Choroid plexus epithelial cell (primary cell): ENCODE data around the gene OSBPL5.

ENCODE experiments used
- DNase-seq: peaks from one replicate; pipeline ENCODE4 v3.0.0-alpha.2; 2010; ENCODE audit warnings: low read depth
- H3K4me3 ChIP-seq: 2 replicates; pipeline ENCODE4 v1.5.1; 2011; ENCODE audit warnings: low read depth, mild to moderate bottlenecking, control low read depth, low read length, moderate library complexity
- TF ChIP-seq, protein P1 (sequence below): conservative IDR thresholded peaks from 2 replicates; pipeline ENCODE4 v1.5.1; 2011; ENCODE audit warnings: low read depth, mild to moderate bottlenecking, control low read depth, inconsistent platforms, low read length, moderate library complexity

Gene OSBPL5

DNA sequence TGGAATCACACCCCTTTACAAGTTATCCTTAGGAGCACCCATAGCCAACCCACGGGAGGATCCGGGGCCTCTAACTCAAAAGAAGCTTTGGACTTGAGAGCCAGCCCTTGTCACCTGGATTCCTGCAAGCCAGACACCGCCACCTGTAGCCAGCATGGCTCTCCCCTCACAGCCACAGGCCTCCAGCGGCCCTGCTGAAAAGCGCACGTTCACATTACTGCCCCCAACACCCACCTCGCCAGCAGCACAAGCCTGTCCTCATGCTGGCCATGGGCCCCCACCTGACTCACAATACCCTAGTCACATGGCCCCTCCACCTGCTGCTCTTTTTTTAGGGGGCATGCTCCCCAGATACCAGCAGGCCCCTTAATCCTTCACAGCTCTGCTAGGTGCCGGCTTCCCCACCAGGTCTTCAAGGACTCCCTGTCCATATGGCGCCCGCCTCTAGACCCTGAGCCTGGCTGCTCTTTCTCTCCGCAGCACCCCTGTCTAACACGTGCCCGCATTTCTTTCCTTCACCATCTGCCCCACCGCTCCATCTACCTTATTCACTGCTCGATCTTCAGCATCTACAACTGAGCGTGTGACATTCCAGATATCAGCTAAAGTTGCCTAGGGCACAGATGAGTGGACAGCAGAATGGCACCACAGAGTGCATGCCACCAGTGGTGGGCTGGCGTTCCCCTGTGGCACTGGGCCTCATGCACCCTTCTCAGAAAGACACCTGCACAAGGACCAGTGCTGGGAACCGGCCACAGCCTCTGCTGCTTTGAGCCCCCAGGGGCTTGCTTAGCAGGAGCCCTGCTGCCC, 114.5 kb downstream of the OSBPL5 start:
- DNase-seq: no peak
- TF ChIP-seq, protein P1, sequence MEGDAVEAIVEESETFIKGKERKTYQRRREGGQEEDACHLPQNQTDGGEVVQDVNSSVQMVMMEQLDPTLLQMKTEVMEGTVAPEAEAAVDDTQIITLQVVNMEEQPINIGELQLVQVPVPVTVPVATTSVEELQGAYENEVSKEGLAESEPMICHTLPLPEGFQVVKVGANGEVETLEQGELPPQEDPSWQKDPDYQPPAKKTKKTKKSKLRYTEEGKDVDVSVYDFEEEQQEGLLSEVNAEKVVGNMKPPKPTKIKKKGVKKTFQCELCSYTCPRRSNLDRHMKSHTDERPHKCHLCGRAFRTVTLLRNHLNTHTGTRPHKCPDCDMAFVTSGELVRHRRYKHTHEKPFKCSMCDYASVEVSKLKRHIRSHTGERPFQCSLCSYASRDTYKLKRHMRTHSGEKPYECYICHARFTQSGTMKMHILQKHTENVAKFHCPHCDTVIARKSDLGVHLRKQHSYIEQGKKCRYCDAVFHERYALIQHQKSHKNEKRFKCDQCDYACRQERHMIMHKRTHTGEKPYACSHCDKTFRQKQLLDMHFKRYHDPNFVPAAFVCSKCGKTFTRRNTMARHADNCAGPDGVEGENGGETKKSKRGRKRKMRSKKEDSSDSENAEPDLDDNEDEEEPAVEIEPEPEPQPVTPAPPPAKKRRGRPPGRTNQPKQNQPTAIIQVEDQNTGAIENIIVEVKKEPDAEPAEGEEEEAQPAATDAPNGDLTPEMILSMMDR: no peak
- H3K4me3 ChIP-seq: no peak overlapping the region

GRCh38 chr11:3049430-3050243, 115.5 kb downstream of the OSBPL5 start:
- peak; percentile 98 for DNase-seq
- H3K4me3 ChIP-seq: no peak overlapping the region
- TF ChIP-seq, protein P1: peak; percentile 48

- TF ChIP-seq, protein P1: no peak
- no peak overlapping the region for H3K4me3 ChIP-seq
- no peak for DNase-seq
Observed at GRCh38 chr11:3047637-3048036, 117.5 kb downstream of the OSBPL5 start.

- TF ChIP-seq, protein P1: no peak
- H3K4me3 ChIP-seq: no peak overlapping the region
- no peak for DNase-seq
Observed at GRCh38 chr11:3046641-3047040, 118.5 kb downstream of the OSBPL5 start.

DNA sequence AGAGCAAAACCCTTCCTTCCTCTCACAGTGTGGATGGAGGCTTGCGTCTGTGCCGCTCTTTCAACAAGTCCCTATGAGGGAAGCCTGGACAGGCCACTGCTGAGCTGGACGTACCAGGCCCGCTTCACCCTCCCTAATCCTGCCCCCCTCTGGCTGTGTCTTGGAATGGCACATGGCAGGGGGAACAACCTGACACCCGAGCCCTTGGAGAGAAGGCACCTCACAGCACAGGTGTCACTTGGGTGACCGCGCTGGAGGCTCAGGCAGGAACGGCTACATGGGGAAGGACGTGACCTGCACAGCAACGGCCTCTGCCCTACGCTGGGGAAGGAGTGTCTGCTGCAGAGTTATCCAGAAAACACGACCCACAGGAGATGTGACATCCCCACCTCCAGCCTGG, 118.9 kb downstream of the OSBPL5 start:
- TF ChIP-seq, protein P1: peak; percentile 47
- no peak overlapping the region for H3K4me3 ChIP-seq
- no peak for DNase-seq

DNA sequence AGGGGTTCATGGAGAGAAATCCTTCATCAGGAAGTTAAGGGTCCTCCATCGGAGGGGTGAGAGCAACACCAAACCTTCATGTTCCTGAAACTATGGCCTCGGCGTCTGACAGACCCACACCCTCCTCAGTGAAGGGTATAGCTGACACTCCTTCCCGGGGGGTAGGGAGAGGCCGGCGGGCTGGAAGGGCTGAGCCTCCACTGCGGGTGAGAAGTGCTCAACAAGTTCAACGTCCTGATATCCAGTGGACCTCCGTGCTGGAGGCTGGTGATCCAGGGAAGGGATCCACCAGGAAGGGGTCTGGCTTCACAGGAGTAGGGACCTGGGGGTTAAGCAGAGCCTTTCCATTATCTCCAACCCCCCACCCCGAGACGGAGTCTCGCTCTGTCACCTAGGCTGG, 120.2 kb downstream of the OSBPL5 start:
- H3K4me3 ChIP-seq: no peak overlapping the region
- TF ChIP-seq, protein P1: no peak
- no peak for DNase-seq
